SW 1271 (cell line): ENCODE results near the gene KBTBD4.

Experiments used
- DNase-seq, 2 experiments: peaks; one replicate each; lab custom pipeline; 2025; lab: John Stamatoyannopoulos, UW

The KBTBD4 gene

GRCh38 chr11:47578524-47579494 is at the start of gene KBTBD4, which contains the start of gene NDUFS3:
KBTBD4 (minus strand) TSS chr11:47578970; CDS start chr11:47578951, 19 bp downstream.
NDUFS3 (plus strand) TSS chr11:47579074; CDS start chr11:47579092, 18 bp downstream.
- peak; percentile 62 to 86 for DNase-seq

GRCh38 chr11:47628026-47628425 is 49.3 kb upstream of the KBTBD4 start:
- no peak for DNase-seq

GRCh38 chr11:47626234-47626633 is 47.5 kb upstream of the KBTBD4 start:
- DNase-seq, result no peak

GRCh38 chr11:47620836-47621378 is 42.1 kb upstream of the KBTBD4 start:
- DNase-seq, result no peak

- DNase-seq, result no peak
Measured at GRCh38 chr11:47617417-47617809, 38.6 kb upstream of the KBTBD4 start.

GRCh38 chr11:47616726-47617416 is 38.1 kb upstream of the KBTBD4 start:
- peak in 1 of 2 experiments; percentile 45 for DNase-seq

GRCh38 chr11:47615249-47615648 is 36.5 kb upstream of the KBTBD4 start:
- no peak for DNase-seq

- DNase-seq, result no peak
Measured at GRCh38 chr11:47611348-47611794, 32.6 kb upstream of the KBTBD4 start.

GRCh38 chr11:47609675-47610074 is 30.9 kb upstream of the KBTBD4 start:
- DNase-seq, result no peak

GRCh38 chr11:47607380-47607779 is 28.6 kb upstream of the KBTBD4 start:
- no peak for DNase-seq

GRCh38 chr11:47606731-47607130 is 28.0 kb upstream of the KBTBD4 start:
- no peak for DNase-seq

- DNase-seq, result no peak
Measured at GRCh38 chr11:47605921-47606320, 27.2 kb upstream of the KBTBD4 start.

- no peak for DNase-seq
Measured at GRCh38 chr11:47603295-47603694, 24.5 kb upstream of the KBTBD4 start.

- DNase-seq, result no peak
Measured at GRCh38 chr11:47599902-47600301, 21.1 kb upstream of the KBTBD4 start.

GRCh38 chr11:47595967-47596366 is 17.2 kb upstream of the KBTBD4 start:
- DNase-seq, result no peak

- DNase-seq, result no peak
Measured at GRCh38 chr11:47595029-47595428, 16.3 kb upstream of the KBTBD4 start.

- DNase-seq, result no peak
Measured at GRCh38 chr11:47593934-47594855, 15.4 kb upstream of the KBTBD4 start, which contains the start of gene C1QTNF4. C1QTNF4 (minus strand) TSS chr11:47594411; CDS start chr11:47590810, 3,601 bp downstream.

- no peak for DNase-seq
Measured at GRCh38 chr11:47593492-47593933, 14.7 kb upstream of the KBTBD4 start.

GRCh38 chr11:47592970-47593369 is 14.2 kb upstream of the KBTBD4 start:
- no peak for DNase-seq

GRCh38 chr11:47592251-47592650 is 13.5 kb upstream of the KBTBD4 start:
- DNase-seq, result no peak

- DNase-seq, result no peak
Measured at GRCh38 chr11:47591764-47592163, 13.0 kb upstream of the KBTBD4 start.
